ENCODE measurements around the gene COL4A5.
"Not testable (repeated sequence)": the region's sequence is repeated elsewhere in the genome, so short reads cannot be mapped to it uniquely, and the experiment has no call there.

Gene COL4A5

DNA sequence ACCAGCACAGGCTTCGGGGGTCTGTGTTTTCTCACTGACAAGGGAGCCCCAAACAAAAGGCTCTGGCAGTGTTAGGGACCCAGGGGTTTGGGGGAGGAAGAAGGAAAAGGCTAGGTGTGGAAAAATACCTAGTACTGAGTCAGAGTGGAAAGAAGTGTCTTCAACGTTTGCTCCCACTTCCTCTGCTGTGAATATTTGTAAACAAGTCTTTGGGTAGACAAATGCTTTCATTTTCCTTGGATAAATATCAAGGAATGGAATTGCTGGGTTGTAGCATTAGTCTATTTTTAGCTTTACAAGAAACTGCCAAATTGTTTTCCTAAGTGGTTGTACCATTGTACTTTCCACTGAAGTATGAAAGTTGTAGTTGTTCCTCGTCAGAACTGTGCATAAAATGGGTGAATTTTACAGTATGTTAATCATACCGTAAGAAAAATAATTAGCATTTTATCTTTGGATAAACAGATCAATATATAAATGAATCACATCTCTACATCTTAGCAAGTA is 17.4 kb downstream of the COL4A5 start:
- no peak for DNase-seq (ENCODE audit: low spot score)

DNA sequence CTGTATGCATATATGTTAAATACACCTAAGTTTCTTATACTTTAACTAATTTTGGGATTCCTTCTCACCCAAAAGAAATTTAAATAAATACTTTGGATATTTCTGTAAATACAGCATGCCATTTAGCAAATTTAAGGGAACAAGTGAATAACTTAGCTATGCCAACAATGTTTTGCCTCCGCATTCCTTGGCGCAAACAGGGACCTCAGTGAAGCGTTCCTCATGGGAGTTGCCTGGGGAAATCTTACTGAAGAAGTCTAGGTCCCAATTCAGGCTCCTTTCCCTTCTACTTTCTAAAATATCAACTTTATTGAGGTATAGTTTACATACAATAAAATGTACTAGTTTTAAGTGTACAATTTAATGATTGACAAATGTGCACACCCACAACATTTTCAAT is 25.0 kb downstream of the COL4A5 start:
- no peak for DNase-seq (ENCODE audit: low spot score)

DNA sequence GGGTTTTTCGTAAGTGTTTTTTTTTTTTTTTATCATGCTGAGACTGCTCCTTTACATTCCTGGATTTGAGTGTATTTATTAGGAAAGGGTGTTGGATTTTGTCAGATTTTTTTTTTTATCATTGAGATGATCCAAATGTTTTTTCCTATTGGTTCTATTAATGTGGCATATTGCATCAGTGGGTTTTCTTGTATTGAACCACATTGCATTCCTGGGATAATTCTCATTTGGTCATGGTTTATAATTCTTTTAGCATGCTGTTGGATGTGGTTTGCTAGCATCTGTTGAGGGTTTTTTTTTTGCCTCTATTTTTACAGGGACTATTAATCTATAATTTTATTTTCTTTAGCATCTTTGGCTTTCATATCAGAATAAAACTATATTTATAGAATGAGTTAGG is 28.8 kb downstream of the COL4A5 start:
- no peak for DNase-seq (ENCODE audit: low spot score)

DNA sequence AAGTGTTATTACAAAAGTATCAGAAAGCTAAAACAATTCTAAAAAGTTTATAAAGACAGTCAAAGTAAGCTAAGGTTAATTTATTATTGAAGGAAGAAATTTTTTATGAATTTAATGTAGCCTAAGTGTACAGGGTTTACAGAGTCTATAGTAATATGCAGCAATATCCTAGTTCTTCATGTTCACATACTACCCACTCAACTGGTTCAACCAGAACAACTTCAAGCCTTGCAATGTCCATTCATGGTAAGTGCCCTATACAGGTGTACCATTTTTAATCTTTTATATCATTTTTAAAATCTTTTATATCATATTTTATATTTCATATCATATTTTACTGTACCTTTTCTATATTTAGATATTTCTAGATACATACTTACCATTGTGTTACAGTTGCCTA is 34.3 kb downstream of the COL4A5 start:
- DNase-seq (ENCODE audit: low spot score), result no peak

DNA sequence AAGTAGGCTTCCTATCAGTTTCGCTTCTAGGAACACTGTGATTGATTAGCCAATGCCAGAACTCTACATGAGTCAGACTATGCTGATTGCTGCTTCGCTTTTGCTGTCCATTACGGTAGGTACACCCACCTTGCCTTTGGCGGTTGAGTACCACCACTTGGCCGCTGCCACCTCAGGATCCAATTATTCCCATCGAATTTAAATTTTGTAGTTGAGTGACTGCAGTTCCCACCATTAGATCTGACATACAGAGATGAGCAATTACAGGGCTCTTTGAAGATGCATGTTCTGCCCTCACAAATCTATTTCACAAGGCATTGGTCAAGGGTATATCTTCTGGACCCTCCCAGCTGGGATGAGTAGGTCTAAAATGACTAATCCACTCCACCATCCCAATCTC is 41.9 kb downstream of the COL4A5 start:
- not testable (repeated sequence) for DNase-seq (ENCODE audit: low spot score)

DNA sequence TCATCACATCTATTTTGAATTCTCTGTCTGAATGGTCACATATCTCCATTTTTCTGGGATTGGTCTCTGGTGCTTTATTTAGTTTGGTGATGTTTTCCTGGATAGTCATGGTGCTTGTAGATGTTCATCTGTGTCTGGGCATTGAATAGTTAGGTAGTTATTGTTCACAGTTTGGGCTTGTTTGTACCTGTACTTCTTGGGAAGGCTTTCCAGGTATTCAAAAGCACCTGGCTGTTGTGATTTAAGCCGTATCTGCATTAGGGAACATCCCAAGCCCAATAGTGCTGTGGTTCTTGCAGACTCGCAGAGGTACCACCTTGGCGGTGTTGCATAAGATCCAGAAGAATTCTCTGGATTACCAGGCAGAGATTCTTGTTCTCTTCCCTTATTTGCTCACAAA is 44.6 kb downstream of the COL4A5 start:
- no peak for DNase-seq (ENCODE audit: low spot score)

DNA sequence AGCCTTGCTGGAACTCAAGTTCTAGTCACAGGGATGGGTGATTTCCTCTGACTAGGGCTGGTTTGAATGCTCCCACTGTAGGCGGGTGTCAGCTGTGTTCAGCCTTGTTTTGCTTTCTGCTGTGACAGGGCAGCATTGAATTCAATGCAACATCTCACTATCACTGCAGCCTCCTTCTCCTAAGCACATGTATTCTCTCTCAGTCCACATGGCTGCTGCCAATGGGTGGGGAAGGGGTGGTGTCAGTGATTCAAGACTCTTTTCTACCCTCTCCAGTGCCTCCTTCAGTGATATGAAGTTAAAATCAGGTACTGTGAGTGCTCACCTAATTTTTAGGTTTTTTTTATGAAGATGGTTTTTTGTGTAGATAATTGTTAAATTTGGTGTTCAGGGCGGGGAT is 46.3 kb downstream of the COL4A5 start:
- no peak for DNase-seq (ENCODE audit: low spot score)

DNA sequence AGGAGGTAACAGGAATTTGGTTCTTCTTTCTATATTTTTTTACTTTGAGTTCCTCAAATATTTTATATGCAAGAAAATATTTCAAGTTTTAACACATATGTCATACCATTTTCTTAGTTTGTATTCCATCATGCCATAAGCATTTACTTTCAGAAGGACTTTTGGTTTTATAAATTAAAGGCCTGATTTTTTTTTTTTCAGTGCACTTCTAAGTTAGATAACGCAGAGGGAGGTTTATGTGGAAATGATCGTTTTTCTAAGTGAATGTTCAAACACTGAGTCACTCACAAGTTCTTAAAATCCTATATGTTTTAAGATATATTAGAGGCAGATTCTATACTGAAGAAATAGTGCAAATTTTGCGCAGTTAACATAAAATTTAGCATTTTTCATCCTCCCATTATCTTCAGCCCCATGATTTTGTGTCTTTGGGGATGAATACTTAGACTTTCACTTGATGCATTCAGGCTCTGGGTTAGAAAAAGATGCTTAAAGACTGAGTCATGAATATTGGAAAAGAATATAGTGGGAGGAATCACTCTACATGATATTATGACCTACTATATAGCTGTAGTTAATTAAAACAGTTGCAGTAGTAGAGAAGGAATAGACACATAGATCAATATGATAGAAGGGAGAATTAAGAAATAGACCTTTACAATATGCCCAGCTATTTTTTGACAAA is 54.9 kb downstream of the COL4A5 start:
- DNase-seq (ENCODE audit: low spot score), result no peak

DNA sequence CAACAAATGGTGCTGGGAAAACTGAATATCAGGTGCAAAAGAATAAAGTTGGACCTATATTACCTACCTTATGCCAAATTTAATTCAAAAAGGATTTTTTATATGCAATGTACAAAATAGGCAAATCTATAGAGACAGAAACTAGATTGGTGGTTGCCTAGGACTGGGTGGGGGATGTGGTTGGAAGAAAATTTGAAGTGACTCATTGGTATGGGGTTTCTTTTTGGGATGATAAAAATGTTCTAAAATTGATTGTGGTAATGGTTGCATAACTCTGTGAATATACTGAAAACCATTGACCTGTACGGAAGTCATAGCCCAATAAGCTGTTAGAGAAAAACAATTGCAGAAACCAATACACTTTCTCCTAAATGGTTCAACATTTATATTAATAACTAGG is 72.1 kb downstream of the COL4A5 start:
- DNase-seq (ENCODE audit: low spot score), result no peak

DNA sequence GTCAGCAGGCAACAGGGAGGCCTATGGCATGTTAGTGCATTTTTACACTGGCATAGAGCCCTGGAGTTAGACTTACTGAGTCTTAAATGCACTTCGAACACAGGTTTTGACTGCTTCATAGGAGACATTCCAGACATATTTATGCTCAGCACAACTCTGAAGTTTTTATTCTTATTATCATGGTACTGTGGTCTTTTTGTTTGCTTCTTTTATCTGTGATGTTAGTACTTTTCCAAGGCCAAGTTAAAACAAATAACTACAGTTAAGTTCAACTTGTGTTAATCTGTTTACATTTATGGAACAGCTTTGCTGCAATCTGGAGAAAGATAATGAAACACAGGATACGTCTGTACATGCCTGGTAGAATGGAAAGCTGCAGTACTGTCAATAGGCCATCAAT is 76.5 kb downstream of the COL4A5 start:
- DNase-seq (ENCODE audit: low spot score), result no peak

DNA sequence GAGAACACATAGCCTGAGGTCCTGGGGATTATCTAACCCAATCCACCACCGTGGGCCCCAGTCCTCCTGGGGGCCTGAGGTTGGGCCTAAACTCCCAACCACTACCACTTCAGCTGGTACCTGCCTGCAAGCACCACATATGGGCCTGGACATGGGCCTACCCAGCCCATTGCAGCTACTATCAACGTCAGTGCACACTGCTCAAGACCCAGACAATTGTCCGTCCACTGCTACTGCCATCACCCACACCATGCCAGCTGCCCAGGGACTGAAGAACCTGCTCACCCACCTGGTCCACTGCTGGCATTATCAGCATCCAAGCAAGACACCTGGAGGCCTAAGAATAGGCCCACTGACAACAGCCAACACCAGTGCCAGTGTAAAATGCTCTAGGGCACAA is 88.1 kb downstream of the COL4A5 start:
- no peak for DNase-seq (ENCODE audit: low spot score)

DNA sequence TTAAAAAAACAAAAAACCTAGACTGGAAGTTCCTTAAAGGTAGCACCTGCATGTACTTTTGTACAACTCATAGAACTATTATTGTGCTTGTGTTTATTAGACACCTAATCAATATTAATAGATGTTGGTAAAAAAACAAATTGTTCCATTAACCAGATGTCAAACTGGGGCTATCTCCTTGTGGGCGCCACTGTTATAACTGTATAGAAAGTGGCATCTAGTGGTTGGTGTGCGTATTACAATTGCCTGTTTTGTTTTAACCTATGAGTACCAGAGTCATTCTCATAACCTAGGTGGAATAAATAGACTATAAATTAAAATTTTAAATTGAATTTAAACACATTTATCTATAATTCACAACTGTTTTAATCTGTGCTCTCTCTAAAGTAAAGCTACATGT is 97.4 kb downstream of the COL4A5 start:
- no peak for DNase-seq (ENCODE audit: low spot score)

DNA sequence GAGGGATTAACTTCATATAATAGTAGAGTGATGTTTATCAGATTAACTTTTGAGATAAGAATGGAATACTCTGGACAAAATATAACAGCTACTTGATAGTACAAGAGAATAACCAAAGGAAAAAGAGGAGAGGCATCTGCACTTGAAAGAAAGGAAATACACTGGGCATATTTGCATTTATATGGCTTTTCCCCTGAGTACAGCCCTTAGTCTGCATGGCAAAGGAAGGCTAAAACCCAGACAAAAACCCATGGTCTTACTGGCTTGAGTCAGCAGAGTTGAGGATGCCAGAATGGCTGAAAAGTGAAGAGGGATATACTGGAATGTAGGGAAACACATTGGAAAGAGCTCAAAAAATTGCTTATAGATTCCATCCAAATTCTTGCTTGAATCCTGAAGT is 101.6 kb downstream of the COL4A5 start:
- DNase-seq (ENCODE audit: low spot score), result no peak

DNA sequence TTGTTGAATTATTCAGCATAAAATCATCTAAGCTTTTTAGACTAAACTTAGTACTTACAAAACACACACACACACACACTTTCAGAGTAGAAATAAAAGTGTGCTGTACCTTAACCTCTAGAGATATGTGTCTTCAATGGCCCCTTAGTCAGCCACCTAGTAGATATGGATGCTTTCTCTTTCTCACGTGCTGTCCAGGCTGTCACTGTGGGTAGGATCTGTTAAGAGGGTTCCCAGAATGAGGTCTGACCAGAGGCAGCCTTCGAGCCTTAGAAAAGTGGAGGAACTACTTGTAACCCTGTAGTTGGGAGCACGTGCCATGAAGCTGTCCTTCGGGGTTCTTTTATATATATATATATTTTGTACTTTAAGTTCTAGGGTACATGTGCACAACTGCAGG is 117.9 kb downstream of the COL4A5 start:
- DNase-seq (ENCODE audit: low spot score), result no peak

DNA sequence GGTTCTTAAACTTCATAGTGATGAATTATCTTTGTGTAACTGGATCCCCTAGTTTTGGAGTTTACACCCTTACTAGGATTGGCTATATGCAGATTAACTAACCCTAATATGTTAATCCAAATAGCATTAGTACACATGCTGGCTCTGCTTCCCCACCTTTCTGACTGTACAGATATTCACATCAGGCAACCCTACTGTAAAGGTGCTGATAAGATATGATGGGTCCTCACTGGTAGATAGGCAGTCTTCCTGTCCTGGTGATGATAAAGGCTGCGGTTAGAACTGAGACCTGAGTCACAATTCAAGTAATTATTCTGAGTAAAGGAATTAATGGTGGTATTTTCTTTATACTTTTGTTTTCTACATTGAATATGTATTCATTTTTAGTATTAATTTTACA is 118.6 kb downstream of the COL4A5 start:
- no peak for DNase-seq (ENCODE audit: low spot score)

DNA sequence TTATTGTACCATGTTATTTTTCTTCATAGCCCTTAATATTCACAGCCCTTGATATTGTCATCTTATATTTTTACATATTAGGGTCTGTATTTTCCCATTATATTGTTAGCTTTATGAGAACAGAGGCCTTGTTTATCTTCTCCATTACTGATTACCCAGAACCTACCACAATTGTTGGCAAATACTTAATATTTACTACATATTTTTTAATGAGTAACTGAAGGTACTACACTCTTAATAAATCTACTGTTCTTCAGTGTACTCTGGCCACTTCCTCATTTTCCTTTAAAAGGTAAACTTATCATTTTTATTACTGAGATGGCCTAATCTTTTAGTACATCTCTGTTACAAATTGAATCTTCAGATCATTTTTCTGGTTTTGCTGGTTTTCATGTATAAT is 133.5 kb downstream of the COL4A5 start:
- DNase-seq (ENCODE audit: low spot score), result no peak

DNA sequence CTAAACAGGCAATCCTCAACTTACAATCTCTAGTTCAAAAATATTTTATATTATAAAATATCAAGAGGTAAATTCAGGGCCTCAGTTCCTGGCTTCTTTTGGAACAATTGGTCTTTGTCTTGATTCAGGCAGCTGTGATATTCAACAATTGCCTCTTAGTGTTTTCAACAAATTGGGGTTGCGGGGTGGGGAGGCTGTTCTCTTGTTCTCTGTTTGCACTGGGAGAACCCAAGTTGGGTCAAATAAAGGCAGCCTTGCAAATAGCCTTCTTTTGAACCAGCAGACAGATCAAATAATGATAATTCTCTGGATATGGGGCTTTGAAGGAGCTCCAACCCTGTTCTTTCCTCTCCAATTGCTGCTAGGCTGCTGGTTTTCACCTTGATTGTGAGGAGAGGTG is 142.5 kb downstream of the COL4A5 start:
- DNase-seq (ENCODE audit: low spot score), result no peak

DNA sequence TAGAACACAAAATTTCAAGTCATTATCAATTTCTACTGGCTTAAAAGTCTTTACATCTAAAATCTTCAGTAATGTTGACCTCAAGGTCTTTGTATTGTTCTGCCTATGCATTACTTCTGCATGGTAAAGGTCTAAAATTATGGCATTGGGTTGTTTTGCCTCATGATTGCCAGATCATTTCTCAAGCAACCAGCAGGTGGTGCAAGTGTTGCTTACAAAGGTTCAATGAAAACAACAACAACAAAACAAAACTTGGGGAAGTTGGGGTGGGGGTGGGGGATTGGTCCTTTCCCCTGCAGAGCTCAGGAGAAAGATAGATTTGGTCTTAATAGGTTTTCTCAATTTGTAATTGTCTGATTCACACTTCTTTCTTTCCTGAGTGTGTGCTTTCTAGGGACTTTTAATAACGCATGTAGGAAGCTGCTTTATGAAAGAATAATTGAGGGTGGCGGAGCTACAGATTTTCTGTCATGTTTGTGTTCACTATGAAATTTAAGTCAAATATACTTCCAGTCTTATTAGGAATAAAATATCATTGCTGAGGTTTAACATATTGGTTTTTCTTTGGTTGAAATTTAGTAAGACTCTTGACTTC is 145.1 kb downstream of the COL4A5 start:
- DNase-seq (ENCODE audit: low spot score), result no peak

DNA sequence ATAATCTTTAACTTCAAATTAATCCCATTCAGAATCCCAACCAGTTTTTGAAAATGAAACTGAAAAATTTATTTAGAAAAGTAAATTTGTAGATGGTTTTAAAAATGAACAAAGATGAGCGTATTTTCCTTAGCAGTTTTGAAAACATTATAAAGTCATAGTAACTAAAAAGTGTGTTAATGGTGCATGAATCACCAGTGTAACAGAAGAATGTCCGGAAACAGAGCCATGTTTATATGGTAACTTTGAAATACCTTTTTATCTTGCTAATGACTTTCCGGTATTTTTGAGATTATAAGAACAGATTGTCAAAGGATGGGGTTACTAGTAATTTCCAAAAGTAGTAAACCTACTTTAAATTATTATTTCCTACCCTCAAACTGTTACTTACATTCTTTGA is 150.9 kb downstream of the COL4A5 start:
- DNase-seq (ENCODE audit: low spot score), result no peak

DNA sequence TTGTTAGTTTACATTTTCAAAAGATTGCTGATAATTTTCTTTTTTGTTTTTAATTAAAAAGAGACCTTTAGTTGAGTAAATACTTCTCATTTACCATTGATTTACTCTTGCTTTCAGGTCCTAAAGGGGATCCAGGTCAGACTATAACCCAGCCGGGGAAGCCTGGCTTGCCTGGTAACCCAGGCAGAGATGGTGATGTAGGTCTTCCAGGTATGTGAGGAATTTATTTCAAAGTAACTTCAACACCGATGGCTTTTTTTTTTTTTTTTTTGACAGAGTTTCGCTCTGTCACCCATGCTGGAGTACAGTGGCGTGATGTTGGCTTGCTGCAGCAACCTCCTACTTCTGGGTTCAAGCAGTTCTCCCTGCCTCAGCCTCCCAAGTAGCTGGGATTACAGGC is 161.6 kb downstream of the COL4A5 start:
- no peak for DNase-seq (ENCODE audit: low spot score)

DNA sequence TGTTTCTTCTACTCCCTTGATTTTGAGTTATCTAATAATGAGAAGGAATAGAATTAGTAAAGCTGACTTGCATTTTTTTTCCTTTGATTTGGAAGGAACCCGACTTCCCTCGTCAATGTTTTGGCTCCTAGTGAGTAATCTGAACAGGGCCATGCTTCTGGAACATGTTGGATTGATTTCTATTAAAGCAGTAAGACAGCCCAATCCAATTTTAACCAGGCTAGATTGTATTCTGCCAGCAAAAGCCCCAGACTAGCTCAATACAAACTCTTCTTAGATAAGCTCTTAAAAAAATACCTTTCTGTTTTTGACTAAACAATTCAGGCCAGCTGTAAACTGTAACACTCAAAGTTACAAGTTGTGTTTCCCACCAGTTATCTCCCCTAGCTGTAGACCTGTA is 170.5 kb downstream of the COL4A5 start:
- no peak for DNase-seq (ENCODE audit: low spot score)

DNA sequence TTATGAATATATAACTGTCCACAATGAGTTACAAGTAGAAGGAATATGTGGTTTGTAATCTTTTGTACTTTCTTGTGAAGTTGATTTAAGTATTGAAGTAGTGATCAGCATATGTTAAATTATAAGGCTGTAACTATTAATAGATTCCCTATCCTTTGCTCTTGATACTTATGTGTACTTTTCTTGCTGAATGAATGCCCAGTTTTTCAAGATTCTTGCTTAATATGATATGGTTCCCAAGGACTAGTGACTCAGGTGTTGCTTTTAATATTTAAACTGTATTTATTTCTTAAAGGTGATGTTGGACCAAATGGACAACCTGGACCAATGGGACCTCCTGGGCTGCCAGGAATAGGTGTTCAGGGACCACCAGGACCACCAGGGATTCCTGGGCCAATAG is 175.0 kb downstream of the COL4A5 start:
- DNase-seq (ENCODE audit: low spot score), result no peak

DNA sequence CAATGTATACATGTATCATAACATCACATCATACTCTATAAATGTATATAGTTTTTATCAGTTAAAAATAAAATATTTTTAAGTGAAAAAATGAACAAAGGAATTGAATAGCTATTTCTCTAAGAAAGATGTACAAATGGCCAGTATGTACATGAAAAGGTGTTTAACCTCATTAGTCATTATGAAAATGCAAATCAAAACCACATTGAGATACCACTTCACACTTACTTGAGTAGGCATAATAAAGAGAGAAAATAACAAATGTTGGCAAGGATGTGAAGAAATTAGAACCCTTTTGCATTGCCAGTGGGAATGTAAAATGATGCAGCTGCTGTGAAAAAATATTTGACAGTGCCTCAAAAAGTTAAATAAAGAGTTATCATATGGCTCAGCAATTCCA is 201.2 kb downstream of the COL4A5 start:
- DNase-seq (ENCODE audit: low spot score), result no peak

DNA sequence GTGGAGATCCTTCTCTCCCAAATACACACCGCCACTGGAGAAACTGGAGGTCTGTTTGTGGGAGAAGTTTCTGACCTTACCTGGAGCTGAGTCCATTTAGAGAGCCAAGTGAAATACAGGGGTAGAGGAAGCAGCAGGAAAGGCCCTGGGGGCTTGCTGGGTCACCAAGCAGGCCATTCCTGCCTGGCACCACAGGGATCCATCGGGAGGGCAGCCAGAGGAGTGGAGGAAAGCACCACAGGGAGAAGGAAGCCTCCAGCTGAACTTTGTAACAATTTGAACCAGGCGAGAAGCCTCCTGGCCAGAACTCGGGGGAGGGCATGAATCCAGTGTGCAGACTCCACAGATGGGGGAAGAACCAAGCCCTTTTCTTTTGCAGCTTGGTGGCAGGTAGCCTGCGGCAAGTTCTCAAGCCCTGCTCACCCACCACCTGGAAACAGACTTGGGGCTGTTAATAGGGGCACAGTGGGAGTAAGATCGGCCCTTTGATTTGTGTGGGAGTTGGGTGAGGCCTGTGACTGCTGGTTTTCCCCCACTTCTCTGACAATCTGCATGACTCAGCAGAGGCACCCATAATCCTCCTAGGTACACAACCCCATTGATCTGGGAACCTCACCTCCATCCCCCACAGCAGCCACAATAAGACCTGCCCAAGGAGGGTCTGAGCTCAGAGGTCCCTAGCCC is 202.1 kb downstream of the COL4A5 start:
- DNase-seq (ENCODE audit: low spot score), result no peak

All from CD4-positive, alpha-beta T cell treated with Interleukin-6 at 100 ng/mL for 8 hours (primary cell).